HCT116 (cell line): ENCODE measurements around the gene PCDHGA9. TPM values are rescaled to one million over a fixed set of nuclear protein-coding genes. Genes with fewer than 3 reads are reported as not detected.

Experiments
- ATAC-seq: fragments of 200-7000 bp; cut with Tn5 transposase; 2 replicates; pipeline ENCODE4 v1.9.1; 2020; ENCODE audit warnings: mild to moderate bottlenecking, moderate library complexity
- BruUV-seq: library from RNA; stranded (reverse); fragments of 400-500 nt; replicated peaks from 2 replicates; lab custom pipeline; 2021; lab: Mats Ljungman, UMichigan
- CTCF ChIA-PET: fragments of 300-600 bp; sonication (Branson Sonifier 250); formaldehyde crosslinking; loops from one replicate; lab custom pipeline; 2021; ENCODE audit warnings: antibody characterized with exemption; lab: Charles Lee
- POLR2A ChIA-PET: fragments of 300-600, 350-600 bp; sonication (Branson Sonifier 250); formaldehyde crosslinking; loops from one replicate; lab custom pipeline; 2021; ENCODE audit warnings: antibody characterized with exemption; lab: Charles Lee
- RAD21 ChIA-PET, 2 experiments: fragments of 300-600 bp; sonication (Branson Sonifier 250); formaldehyde crosslinking; loops; one replicate each; lab custom pipeline; 2023; ENCODE audit warnings: low total read pairs in 2 of 2; ENCODE audit not compliant: uncharacterized antibody in 2 of 2, unreplicated experiment in 2 of 2, low non-redundant PET in 1 of 2; lab: Charles Lee
- DNase-seq: peaks from one replicate; pipeline ENCODE4 v3.0.0-alpha.2; 2010; ENCODE audit warnings: low read depth, low spot score
- H2AFZ ChIP-seq: fragments of 200-600 bp; shearing (Covaris generic), sonication (generic); 2 replicates; pipeline ENCODE4 v1.6.1; 2017; ENCODE audit warnings: low read depth, mixed run types, mixed read lengths, antibody characterized with exemption, low read length; ENCODE audit not compliant: poor library complexity, severe bottlenecking
- H3K27ac ChIP-seq: 2 replicates; pipeline ENCODE4 v1.5.1; 2012; ENCODE audit warnings: low read depth, low read length
- H3K27me3 ChIP-seq: fragments of 200-600 bp; sonication (generic); 2 replicates; pipeline ENCODE4 v1.6.1; 2016; ENCODE audit warnings: mixed run types, low read length, mixed read lengths; ENCODE audit not compliant: insufficient read depth
- H3K36me3 ChIP-seq, 2 experiments: fragments of 200-500 bp in 1 of 2; fragments of 200-600 bp in 1 of 2; sonication (Bioruptor generic) in 1 of 2; sonication (generic) in 1 of 2; 2 replicates each; pipeline versions ENCODE4 v1.5.1 to v1.6.1; 2014 to 2016; ENCODE audit warnings: low read length in 2 of 2, inconsistent platforms in 1 of 2, mixed read lengths in 1 of 2, mixed run types in 1 of 2; ENCODE audit not compliant: insufficient read depth in 2 of 2, control insufficient read depth in 1 of 2
- H3K4me1 ChIP-seq, 2 experiments: fragments of 200-600 bp in 1 of 2; sonication (generic) in 1 of 2; 2 replicates each; pipeline versions ENCODE4 v1.5.1 to v1.6.1; 2012 to 2017; ENCODE audit warnings: low read length in 2 of 2, inconsistent platforms in 1 of 2, mild to moderate bottlenecking in 1 of 2, mixed read lengths in 1 of 2, mixed run types in 1 of 2, moderate library complexity in 1 of 2; ENCODE audit not compliant: insufficient read depth in 2 of 2, control insufficient read depth in 1 of 2
- H3K4me2 ChIP-seq: fragments of 200-600 bp; sonication (generic); 2 replicates; pipeline ENCODE4 v1.6.1; 2017; ENCODE audit warnings: mixed run types, low read length, mixed read lengths
- H3K4me3 ChIP-seq, 2 experiments: fragments of 200-600 bp in 1 of 2; sonication (generic) in 1 of 2; replicated peaks in 1 of 2; 2 replicates each; pipeline ENCODE4 v1.5.1; 2011 to 2016; ENCODE audit warnings: low read length in 2 of 2, control low read depth in 1 of 2, low read depth in 1 of 2, mild to moderate bottlenecking in 1 of 2, mixed read lengths in 1 of 2, mixed run types in 1 of 2
- H3K79me2 ChIP-seq: fragments of 200-600 bp; sonication (generic); 2 replicates; pipeline ENCODE4 v1.6.1; 2017; ENCODE audit warnings: mild to moderate bottlenecking, mixed run types, low read length, moderate library complexity, mixed read lengths; ENCODE audit not compliant: insufficient read depth
- H3K9ac ChIP-seq: fragments of 200-600 bp; sonication (generic); 2 replicates; pipeline ENCODE4 v1.6.1; 2016; ENCODE audit warnings: low read length, mixed read lengths
- H3K9me2 ChIP-seq: fragments of 200-600 bp; sonication (generic), shearing (Covaris generic); 2 replicates; pipeline ENCODE4 v1.6.1; 2017; ENCODE audit warnings: mixed run types, mild to moderate bottlenecking, moderate library complexity; ENCODE audit not compliant: insufficient read depth
- H3K9me3 ChIP-seq, 2 experiments: fragments of 200-500 bp in 1 of 2; fragments of 200-600 bp in 1 of 2; sonication (Bioruptor generic) in 1 of 2; sonication (generic) in 1 of 2; 2 replicates each; pipeline ENCODE4 v1.6.1; 2014 to 2017; ENCODE audit warnings: low read length in 2 of 2, mixed read lengths in 2 of 2, inconsistent platforms in 1 of 2, low read depth in 1 of 2, mild to moderate bottlenecking in 1 of 2, mixed run types in 1 of 2, moderate library complexity in 1 of 2; ENCODE audit not compliant: control insufficient read depth in 1 of 2, insufficient read depth in 1 of 2
- H4K20me1 ChIP-seq: fragments of 200-600 bp; sonication (generic), shearing (Covaris generic); 2 replicates; pipeline ENCODE4 v1.6.1; 2017; ENCODE audit warnings: mixed run types, mild to moderate bottlenecking, moderate library complexity; ENCODE audit not compliant: insufficient read depth
- CBX3 ChIP-seq: IDR thresholded peaks from 2 replicates; pipeline ENCODE4 v1.6.1; 2012; ENCODE audit warnings: low read depth
- EZH2 ChIP-seq: fragments of 200-600 bp; sonication (generic); IDR thresholded peaks from 2 replicates; pipeline ENCODE4 v1.6.1; 2017; ENCODE audit warnings: antibody characterized with exemption, mixed run types
- EZH2phosphoT487 ChIP-seq: fragments of 200-600 bp; IDR thresholded peaks from 2 replicates; pipeline ENCODE4 v1.6.1; 2018; ENCODE audit warnings: antibody characterized with exemption, borderline replicate concordance
- FOSL1 ChIP-seq: IDR thresholded peaks from 2 replicates; pipeline ENCODE4 v1.6.1; 2012; ENCODE audit warnings: low read depth
- JUND ChIP-seq: IDR thresholded peaks from 2 replicates; pipeline ENCODE4 v1.6.1; 2012
- POLR2AphosphoS5 ChIP-seq: IDR thresholded peaks from 2 replicates; pipeline ENCODE4 v1.6.1; 2011; ENCODE audit warnings: mild to moderate bottlenecking, low read depth, low read length, moderate library complexity
- RAD21 ChIP-seq: IDR thresholded peaks from 2 replicates; pipeline ENCODE4 v1.6.1; 2012; ENCODE audit warnings: low read depth, mild to moderate bottlenecking
- SIN3A ChIP-seq: IDR thresholded peaks from 2 replicates; pipeline ENCODE4 v1.6.1; 2012; ENCODE audit warnings: low read depth
- YY1 ChIP-seq: IDR thresholded peaks from 2 replicates; pipeline ENCODE4 v1.6.1; 2011; ENCODE audit warnings: low read length, low read depth, moderate library complexity, mild to moderate bottlenecking; ENCODE audit not compliant: insufficient replicate concordance; ENCODE audit errors: extremely low read depth
- ZFX ChIP-seq: fragments of 450-650 bp; IDR thresholded peaks from 2 replicates; pipeline ENCODE4 v1.6.1; 2017
- ZNF274 ChIP-seq: fragments of 200-500 bp; sonication (Bioruptor generic); IDR thresholded peaks from 2 replicates; pipeline ENCODE4 v1.6.1; 2014; ENCODE audit warnings: mild to moderate bottlenecking, low read depth, low read length, inconsistent platforms
- intact Hi-C: fragments of 100-400 bp; cut with micrococcal nuclease; formaldehyde crosslinking; loops from 2 replicates; pipeline ENCODE4 v1.10.0; 2022
- total RNA-seq: library from RNA; stranded (reverse); gene quantifications from one replicate; pipeline ENCODE4 v1.2.1, GENCODE V29; 2021; ENCODE audit not compliant: unreplicated experiment
- TF ChIP-seq, protein P1 (sequence below): IDR thresholded peaks from 2 replicates; pipeline ENCODE4 v1.6.1; 2012
- TF ChIP-seq, protein P2 (sequence below): IDR thresholded peaks from 2 replicates; pipeline ENCODE4 v1.6.1; 2012; ENCODE audit warnings: low read depth
- TF ChIP-seq, protein P3 (sequence below): IDR thresholded peaks from 2 replicates; pipeline ENCODE4 v1.6.1; 2011; ENCODE audit warnings: mild to moderate bottlenecking, low read length, moderate library complexity; ENCODE audit not compliant: insufficient replicate concordance; ENCODE audit errors: extremely low read depth
- TF ChIP-seq, protein P4 (sequence below): IDR thresholded peaks from 2 replicates; pipeline ENCODE4 v1.6.1; 2012

Gene PCDHGA9
- total RNA-seq, 1 experiment from 2014 or later = 0.34 TPM

DNA sequence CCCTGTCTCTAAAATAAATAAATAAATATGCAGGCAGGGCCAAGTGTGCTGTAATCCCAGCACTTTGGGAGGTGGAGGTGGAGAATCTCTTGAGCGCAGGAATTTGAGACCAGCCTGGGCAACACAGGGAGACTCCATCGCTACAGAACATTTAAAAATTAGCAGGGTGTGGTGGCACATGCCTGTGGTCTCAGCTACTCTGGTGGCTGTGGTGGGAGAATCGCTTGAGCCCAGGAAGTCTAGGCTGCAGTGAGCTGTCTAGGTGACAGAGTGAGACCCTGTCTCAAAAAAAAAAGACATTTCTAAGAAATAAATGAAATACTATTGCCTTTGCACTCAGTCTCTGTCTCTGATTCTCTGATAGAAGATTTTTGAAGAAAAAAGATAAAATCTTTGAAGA lies 9.0 kb downstream of the PCDHGA9 start (continued):
- TF ChIP-seq JUND = no peak

DNA sequence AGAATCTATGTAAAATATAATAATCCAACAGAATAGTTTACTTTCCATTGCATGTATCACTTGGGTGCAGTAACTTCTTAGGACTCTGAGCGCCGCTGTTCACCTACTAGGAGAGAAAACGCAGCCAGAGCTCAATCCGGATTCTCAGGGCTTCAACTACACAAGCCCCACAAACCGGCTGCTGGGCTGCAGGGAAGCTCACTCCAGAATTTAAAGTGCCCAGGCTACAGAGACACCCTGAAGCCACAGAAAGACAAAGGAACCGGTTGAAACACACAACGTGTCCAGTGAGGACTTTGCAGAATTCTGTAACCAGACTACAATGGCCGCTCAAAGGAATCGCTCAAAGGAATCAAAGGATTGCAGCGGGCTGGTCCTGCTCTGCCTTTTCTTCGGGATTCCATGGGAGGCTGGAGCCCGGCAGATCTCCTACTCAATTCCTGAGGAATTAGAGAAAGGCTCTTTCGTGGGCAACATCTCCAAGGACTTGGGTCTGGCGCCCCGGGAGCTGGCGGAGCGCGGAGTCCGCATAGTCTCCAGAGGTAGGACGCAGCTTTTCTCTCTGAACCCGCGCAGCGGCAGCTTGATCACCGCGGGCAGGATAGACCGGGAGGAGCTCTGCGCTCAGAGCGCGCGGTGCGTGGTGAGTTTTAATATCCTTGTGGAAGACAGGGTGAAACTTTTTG lies 10.4 kb downstream of the PCDHGA9 start, which contains the start of gene PCDHGA10:
TSS of gene PCDHGA10 (plus strand) at position 134 of the 686 bp plus-strand sequence. CDS start at position 323, 189 bp downstream.
- DNase-seq (peak; percentile 71), ATAC-seq (peak; percentile 89)
- intact Hi-C loops = loop anchor here (1.0 to 2.0 kb wide), 3 partner anchors 100 to 151 kb away; no protein-coding TSS in a partner anchor
- Histone ChIP-seq H2AFZ (peak within 1 kb of the TSS; percentile 76), H3K4me1 (peaks cover 2 to 5% of the 10 kb centered on the region in 2 experiments; a peak in 1 of 4 replicates), H3K9ac (peak within 1 kb of the TSS; percentile 60), H3K4me2 (peak within 1 kb of the TSS; percentile 74), H3K27ac (peak within 1 kb of the TSS; percentile 44), H3K4me3 (peak within 1 kb of the TSS; percentile 46 to 61), H4K20me1 (no peaks in the 10 kb centered on the region), H3K9me2 (no peaks in the 10 kb centered on the region), H3K79me2 (no peaks in the 10 kb centered on the region), H3K9me3 (no peaks in the 10 kb centered on the region; a peak in 1 of 4 replicates), H3K36me3 (no peaks in the 10 kb centered on the region), H3K27me3 (no peaks in the 10 kb centered on the region)
- CTCF ChIA-PET = interaction anchor here (0.7 to 3.4 kb wide), 25 partner anchors 8 to 224 kb away, joined by 3 to 73 read pairs (median 5); partner anchors contain the start of genes PCDHB14, PCDHGA11, PCDHGA12 and PCDHGB2
- POLR2A ChIA-PET = interaction anchor here (1.0 to 2.0 kb wide), 5 partner anchors 93 to 151 kb away, joined by 3 to 9 read pairs (median 4); partner anchors contain the start of gene TAF7
- RAD21 ChIA-PET = interaction anchor here (1.1 to 2.1 kb wide), 6 partner anchors 108 to 151 kb away, joined by 5 to 17 read pairs (median 7); no protein-coding TSS in a partner anchor
- BruUV-seq = TSS peak; percentile 95
- TF ChIP-seq SIN3A (no peak), ZNF274 (no peak), JUND (no peak), POLR2AphosphoS5 (peak; percentile 24; the same call in 1 of the 2 replicates), FOSL1 (no peak), RAD21 (peak; percentile 94), EZH2phosphoT487 (no peak), YY1 (peak; percentile 69), ZFX (no peak), CBX3 (no peak), EZH2 (no peak)
- TF ChIP-seq, protein P1, sequence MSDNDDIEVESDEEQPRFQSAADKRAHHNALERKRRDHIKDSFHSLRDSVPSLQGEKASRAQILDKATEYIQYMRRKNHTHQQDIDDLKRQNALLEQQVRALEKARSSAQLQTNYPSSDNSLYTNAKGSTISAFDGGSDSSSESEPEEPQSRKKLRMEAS = peak; percentile 10; the same call in 1 of the 2 replicates
- TF ChIP-seq, protein P2, sequence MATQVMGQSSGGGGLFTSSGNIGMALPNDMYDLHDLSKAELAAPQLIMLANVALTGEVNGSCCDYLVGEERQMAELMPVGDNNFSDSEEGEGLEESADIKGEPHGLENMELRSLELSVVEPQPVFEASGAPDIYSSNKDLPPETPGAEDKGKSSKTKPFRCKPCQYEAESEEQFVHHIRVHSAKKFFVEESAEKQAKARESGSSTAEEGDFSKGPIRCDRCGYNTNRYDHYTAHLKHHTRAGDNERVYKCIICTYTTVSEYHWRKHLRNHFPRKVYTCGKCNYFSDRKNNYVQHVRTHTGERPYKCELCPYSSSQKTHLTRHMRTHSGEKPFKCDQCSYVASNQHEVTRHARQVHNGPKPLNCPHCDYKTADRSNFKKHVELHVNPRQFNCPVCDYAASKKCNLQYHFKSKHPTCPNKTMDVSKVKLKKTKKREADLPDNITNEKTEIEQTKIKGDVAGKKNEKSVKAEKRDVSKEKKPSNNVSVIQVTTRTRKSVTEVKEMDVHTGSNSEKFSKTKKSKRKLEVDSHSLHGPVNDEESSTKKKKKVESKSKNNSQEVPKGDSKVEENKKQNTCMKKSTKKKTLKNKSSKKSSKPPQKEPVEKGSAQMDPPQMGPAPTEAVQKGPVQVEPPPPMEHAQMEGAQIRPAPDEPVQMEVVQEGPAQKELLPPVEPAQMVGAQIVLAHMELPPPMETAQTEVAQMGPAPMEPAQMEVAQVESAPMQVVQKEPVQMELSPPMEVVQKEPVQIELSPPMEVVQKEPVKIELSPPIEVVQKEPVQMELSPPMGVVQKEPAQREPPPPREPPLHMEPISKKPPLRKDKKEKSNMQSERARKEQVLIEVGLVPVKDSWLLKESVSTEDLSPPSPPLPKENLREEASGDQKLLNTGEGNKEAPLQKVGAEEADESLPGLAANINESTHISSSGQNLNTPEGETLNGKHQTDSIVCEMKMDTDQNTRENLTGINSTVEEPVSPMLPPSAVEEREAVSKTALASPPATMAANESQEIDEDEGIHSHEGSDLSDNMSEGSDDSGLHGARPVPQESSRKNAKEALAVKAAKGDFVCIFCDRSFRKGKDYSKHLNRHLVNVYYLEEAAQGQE = no peak
- TF ChIP-seq, protein P3, sequence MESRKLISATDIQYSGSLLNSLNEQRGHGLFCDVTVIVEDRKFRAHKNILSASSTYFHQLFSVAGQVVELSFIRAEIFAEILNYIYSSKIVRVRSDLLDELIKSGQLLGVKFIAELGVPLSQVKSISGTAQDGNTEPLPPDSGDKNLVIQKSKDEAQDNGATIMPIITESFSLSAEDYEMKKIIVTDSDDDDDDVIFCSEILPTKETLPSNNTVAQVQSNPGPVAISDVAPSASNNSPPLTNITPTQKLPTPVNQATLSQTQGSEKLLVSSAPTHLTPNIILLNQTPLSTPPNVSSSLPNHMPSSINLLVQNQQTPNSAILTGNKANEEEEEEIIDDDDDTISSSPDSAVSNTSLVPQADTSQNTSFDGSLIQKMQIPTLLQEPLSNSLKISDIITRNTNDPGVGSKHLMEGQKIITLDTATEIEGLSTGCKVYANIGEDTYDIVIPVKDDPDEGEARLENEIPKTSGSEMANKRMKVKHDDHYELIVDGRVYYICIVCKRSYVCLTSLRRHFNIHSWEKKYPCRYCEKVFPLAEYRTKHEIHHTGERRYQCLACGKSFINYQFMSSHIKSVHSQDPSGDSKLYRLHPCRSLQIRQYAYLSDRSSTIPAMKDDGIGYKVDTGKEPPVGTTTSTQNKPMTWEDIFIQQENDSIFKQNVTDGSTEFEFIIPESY = no peak
- TF ChIP-seq, protein P4, sequence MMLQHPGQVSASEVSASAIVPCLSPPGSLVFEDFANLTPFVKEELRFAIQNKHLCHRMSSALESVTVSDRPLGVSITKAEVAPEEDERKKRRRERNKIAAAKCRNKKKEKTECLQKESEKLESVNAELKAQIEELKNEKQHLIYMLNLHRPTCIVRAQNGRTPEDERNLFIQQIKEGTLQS = no peak
